ENCODE results near the gene MAPK13.

- TF ChIP-seq CTCF (IDR thresholded peaks at IDR 0.05) (no peak), POLR2A (IDR thresholded peaks at IDR 0.05) (no peak)
Measured at GRCh38 chr6:36119209-36119608, 11.1 kb upstream of the MAPK13 start.

Measured in esophagus squamous epithelium (tissue), 4 donors.